Measurements from ENCODE around the gene CCDC85B. TPM values are rescaled to one million over a fixed set of nuclear protein-coding genes. Genes with fewer than 3 reads are reported as not detected.

The CCDC85B gene
- total and polyA plus RNA-seq, 2 of the 8 experiments (the other 6 are each of a cell fraction or from before 2014, with no cell fraction given): 19.8 to 30.8 TPM

DNA sequence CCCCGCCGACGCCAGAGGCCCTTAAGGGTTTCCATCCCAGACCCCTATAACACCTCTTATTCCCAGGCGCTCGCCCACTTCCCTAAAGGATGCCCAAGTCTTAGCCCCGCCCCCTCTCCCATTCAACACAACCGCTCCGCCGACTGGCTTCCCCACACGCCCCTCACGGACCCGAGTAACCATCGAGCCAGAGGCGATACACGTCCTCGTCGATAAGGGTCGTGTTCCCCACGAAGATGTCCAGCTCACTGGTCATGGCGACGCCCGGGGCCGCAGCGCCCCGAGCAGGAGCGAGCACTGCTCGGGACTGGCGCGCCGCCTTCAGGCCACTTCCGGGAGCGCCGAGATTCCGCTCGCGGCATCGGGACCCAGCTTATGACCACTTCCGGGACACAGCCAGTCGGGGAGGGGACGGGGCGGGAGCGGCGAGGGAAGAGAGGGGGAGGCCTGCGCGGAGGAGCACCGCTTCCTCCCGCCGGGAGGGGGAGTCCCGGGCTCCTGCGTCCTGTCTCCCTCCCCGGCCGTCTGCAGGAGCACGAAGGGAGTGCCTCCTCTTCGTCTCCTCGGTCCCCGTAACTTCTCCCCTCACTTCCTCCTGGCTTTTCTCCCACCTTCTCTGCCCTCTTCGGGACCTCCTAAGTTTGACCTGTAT is 2.2 kb upstream of the CCDC85B start, which contains the start of gene FIBP (continued):
- TF ChIP-seq RBBP5 (IDR thresholded peaks at IDR 0.05; ENCODE audit: borderline replicate concordance, low read depth, low read length) (peak; percentile 65; the same call in 1 of the 2 replicates), SIN3A (conservative IDR thresholded peaks at IDR 0.05 in 1 of 2, IDR thresholded peaks at IDR 0.05 in 1 of 2; ENCODE audit: low read depth in 1 of 2, low read length in 2 of 2) (peak; percentile 65 to 78; a peak in 2 of 4 replicates), YY1 (IDR thresholded peaks at IDR 0.05; ENCODE audit: low read depth, low read length) (peak; percentile 85)

All from H1 (cell line).